ENCODE results near the gene HTT-AS. TPM values are rescaled to one million over a fixed set of nuclear protein-coding genes. Genes with fewer than 3 reads are reported as not detected.

Gene HTT-AS
- total RNA-seq, 4 donors from 2014 or later: not detected

DNA sequence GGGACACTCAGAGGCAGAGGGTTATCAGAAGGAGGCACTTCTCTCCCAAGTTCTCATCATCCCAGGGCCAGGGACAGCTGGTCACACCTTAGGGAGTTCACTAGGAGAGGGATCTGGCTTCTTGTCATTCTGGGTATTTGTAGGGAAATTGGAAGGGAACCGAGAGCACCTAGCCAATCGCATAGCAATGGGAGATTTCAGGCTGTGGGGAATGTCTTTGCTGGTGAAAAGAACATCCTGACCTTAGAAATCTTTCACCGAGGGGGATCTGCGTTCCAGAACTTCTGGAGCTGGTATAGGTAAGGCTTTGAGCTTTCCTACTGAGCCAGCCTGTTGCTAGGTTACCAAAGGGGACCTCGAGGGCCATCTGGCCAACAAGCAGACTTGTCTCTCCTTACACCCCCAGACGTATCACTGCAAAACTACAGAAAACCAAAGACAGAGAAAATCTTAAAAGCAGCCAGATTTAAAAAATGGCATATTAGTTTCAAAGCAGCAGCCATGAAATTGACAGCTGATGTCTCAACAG lies 6.8 kb downstream of the HTT-AS start:
- TF ChIP-seq CTCF (IDR thresholded peaks at IDR 0.05): no peak
- TF ChIP-seq POLR2AphosphoS5 (IDR thresholded peaks at IDR 0.05): no peak
- TF ChIP-seq EP300 (IDR thresholded peaks at IDR 0.05): no peak
- TF ChIP-seq POLR2A (IDR thresholded peaks at IDR 0.05): no peak
- no peak overlapping the region for H3K27ac ChIP-seq
- 82 to 85% methylated on average over 4 to 6 of the region's 6 CpGs for WGBS, 2 donors (ENCODE audit: low coverage in 1 of 2)

GRCh38 chr4:3066836-3067400 lies 7.4 kb downstream of the HTT-AS start:
- Histone ChIP-seq H3K36me3 (no peaks in the 10 kb centered on the region), H3K27ac (no peak overlapping the region), H3K4me3 (no peak overlapping the region), H3K27me3 (no peaks in the 10 kb centered on the region), H3K4me1 (no peaks in the 10 kb centered on the region), H3K9me3 (no peaks in the 10 kb centered on the region)
- ATAC-seq: no peak
- TF ChIP-seq POLR2AphosphoS5 (IDR thresholded peaks at IDR 0.05) (no peak), EP300 (IDR thresholded peaks at IDR 0.05) (no peak), POLR2A (IDR thresholded peaks at IDR 0.05) (no peak), CTCF (IDR thresholded peaks at IDR 0.05) (no peak)
- WGBS, 2 donors (ENCODE audit: low coverage in 1 of 2): 78 to 86% methylated on average over 5 to 6 of the region's 6 CpGs

More for the DNA sequence above, 6.8 kb downstream of the HTT-AS start:
- no peaks in the 10 kb centered on the region for H3K27me3 ChIP-seq
- no peaks in the 10 kb centered on the region for H3K4me1 ChIP-seq
- no peak overlapping the region for H3K4me3 ChIP-seq
- no peaks in the 10 kb centered on the region for H3K36me3 ChIP-seq
- no peak for ATAC-seq
- H3K9me3 ChIP-seq: no peaks in the 10 kb centered on the region

DNA sequence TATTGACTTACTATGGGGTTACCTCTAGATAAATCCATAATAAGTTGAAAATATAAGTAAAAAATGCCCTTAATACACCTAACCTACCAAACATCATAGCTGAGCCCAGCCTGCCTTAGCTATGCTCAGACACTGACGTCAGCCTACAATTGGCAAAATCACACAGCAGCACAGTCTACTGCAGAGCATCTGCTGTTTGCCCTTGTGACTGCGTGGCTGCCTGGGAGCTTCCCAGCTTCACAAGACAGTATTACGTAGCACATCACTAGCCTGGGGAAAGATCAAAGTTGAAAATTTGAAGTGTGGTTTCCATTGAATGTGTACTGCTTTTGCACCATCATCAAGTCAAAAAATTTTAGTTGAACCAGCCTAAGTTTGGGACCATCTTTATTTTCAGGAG lies 8.8 kb downstream of the HTT-AS start:
- no peaks in the 10 kb centered on the region for H3K9me3 ChIP-seq
- H3K4me1 ChIP-seq: no peaks in the 10 kb centered on the region
- no peak for TF ChIP-seq CTCF (IDR thresholded peaks at IDR 0.05)
- no peak for TF ChIP-seq EP300 (IDR thresholded peaks at IDR 0.05)
- no peak for TF ChIP-seq POLR2A (IDR thresholded peaks at IDR 0.05)
- no peak for TF ChIP-seq POLR2AphosphoS5 (IDR thresholded peaks at IDR 0.05)
- no peaks in the 10 kb centered on the region for H3K27me3 ChIP-seq
- H3K27ac ChIP-seq: no peak overlapping the region
- H3K4me3 ChIP-seq: no peak overlapping the region
- no peak for ATAC-seq
- no peaks in the 10 kb centered on the region for H3K36me3 ChIP-seq
- WGBS, 2 donors (ENCODE audit: low coverage in 1 of 2): 93 to 97% methylated on average over 3 of the region's 3 CpGs

GRCh38 chr4:3062471-3062870 lies 11.9 kb downstream of the HTT-AS start:
- H3K27me3 ChIP-seq: no peaks in the 10 kb centered on the region
- no peak for ATAC-seq
- H3K27ac ChIP-seq: no peak overlapping the region
- no peaks in the 10 kb centered on the region for H3K9me3 ChIP-seq
- 90 to 91% methylated on average over 3 to 10 of the region's 12 CpGs for whole genome bisulfite sequencing, 2 donors (ENCODE audit: low coverage in 1 of 2)
- no peaks in the 10 kb centered on the region for H3K4me1 ChIP-seq
- no peaks in the 10 kb centered on the region for H3K36me3 ChIP-seq
- no peak for TF ChIP-seq EP300 (IDR thresholded peaks at IDR 0.05)
- H3K4me3 ChIP-seq: no peak overlapping the region

- Histone ChIP-seq H3K27ac (no peak overlapping the region), H3K27me3 (no peaks in the 10 kb centered on the region), H3K4me3 (no peak overlapping the region), H3K9me3 (peaks cover 0 to 9% (median 0%) of the 10 kb centered on the region in 3 donors), H3K36me3 (no peaks in the 10 kb centered on the region), H3K4me1 (no peaks in the 10 kb centered on the region)
- TF ChIP-seq CTCF (IDR thresholded peaks at IDR 0.05): no peak
- TF ChIP-seq POLR2AphosphoS5 (IDR thresholded peaks at IDR 0.05): no peak
- no peak for TF ChIP-seq EP300 (IDR thresholded peaks at IDR 0.05)
- TF ChIP-seq POLR2A (IDR thresholded peaks at IDR 0.05): no peak
- ATAC-seq: no peak
- 88 to 94% methylated on average over 5 to 6 of the region's 6 CpGs for WGBS, 2 donors (ENCODE audit: low coverage in 1 of 2)
Measured at GRCh38 chr4:3060946-3061345, 13.4 kb downstream of the HTT-AS start.
